HL-60/S4 (cell line): ENCODE results near the gene L1CAM.

Experiments
- in situ Hi-C: fragments of 300-500 bp; cut with MboI; formaldehyde crosslinking; loops from 2 replicates; pipeline ENCODE4 v1.14.3; 2022; ENCODE audit warnings: low sequenced_read_pairs

Gene L1CAM

DNA sequence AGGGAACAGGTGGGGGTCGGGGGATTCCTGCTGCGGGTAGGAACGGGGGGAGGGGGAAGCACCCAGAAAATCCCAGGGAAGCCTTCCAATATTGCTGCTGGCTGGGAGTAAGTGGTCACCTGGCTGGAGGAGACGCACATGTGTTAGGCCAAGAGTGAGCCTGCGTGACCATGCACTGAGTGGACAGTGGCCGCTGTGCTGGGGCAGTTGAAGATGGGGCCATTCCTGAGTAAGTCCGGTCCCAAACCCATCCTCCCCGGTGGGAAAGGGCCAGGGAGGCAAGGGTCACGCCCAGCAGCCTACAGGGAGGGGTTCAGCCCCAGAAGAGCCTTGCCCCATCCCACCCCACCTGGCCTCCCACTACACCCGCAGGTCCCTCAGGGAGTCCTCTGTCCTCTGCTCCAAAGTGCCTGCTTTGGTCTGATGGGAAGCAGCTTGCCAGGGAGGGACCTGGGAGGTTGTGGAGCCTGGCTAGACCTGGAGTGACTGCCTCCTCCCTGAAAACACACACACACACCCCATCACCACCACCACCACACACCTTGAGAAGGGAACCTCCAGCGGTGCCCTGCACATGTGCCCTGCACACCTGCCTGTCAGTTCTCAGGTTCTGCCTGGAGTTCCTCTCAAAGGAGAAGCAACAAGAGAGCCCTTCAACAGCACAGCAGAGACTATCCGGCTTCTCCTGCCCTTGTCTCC is 6.1 kb downstream of the L1CAM start:
- in situ Hi-C loops, result no loop called here

DNA sequence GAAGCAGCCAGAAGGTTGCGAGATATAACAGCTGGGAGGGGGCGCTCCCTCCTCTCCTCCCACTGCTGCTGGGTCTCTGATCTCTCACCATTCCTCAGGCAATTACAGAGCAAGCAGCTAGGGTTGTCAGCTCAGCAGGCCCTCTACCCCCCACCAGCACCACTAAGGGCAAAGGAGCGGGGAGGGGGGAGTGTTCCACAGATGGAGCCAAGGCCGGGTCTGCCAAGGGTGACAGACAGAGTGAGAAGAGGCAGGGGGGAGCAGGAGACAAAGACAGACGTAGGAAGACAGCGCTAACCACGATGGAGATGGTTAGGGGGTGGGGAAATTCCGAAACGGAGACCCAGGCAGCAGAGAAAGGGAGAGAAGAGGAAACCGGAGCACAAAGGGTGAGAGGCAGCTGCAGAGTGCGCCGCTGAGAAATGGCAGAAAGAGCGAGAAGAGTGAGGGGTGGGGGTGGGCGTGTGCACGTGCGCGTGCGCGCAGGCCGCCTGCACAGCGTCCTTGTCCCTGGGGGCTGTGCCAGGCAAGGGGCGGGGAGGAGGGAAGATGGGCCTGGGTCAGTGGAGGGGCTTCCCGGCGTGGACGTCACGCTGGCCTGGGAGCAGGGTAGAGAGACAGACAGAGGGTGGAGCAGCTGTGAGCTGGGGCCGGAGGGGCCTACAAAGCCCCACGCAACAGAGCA is 6.9 kb downstream of the L1CAM start:
- in situ Hi-C loops, result no loop called here

DNA sequence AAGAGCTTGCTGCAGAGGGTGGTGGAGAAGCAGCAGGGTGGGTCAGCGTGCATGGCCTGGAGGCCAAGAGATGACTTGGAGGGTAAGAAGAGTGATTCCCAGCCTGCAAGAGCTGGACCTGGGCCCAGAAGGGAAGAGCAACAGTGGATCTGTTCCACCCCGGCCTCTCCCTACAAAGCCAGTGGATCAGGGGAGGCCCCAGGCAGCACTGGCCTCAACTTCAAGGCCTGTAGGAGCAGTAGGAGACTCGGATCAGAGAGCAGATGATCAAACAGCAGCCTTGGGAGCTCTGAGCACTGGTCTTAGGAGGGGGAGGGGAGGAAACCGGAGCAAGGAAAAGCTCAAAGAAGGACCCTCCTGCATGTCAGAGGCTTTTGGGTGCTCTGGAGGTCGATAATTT is 7.6 kb downstream of the L1CAM start:
- in situ Hi-C loops, result no loop called here

DNA sequence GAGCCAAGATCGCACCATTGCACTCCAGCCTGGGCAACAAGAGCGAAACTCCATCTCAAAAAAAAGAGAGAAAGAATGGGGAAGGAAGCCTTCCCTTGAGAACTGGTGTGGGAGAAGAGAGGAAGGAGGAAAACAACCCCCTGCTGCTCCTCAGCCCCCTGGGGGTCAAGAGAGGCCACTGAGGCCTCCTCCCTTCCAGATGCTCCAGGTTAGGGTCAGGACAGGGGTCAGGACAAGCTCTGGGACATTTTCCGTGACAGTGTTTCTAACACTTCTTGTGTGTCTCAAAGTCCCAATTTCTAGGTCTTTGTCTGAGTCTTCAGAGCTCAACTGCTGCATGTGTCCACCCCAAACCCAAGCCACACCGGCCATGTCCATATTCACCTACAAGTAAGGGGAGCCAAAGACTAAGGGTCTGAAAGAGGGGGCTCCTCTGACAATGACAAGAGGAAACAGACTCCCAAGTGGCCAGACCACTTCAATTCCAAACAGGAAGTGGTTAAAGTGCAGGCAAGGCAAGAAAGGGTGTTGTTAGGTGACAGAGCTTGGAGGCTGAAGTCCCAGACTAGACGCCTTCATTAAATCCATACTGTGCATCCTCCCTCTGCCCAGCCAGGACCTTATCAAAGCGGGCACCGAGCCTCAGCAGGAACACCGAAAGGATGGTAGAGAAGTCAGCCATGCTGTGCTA is 8.3 kb downstream of the L1CAM start:
- in situ Hi-C loops, result no loop called here

DNA sequence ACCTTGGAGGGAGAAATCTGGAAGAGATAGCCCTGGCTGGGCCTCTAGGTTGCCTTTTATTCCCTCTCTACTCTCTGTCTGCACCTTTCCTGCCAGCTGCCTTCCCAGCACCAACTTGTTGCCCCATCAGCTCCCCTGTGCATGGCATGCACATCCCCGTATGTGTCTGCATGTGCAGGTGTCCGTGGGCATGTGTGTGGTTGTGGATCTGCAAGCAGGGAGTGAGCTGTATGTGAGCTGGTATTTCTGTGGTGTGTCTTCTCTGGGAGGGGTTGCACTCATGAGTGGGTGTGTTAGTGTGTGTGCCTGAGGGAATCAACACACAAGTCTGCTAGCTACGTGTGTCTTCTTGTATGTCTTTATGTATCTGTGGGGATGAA is 9.9 kb downstream of the L1CAM start:
- in situ Hi-C loops, result no loop called here

DNA sequence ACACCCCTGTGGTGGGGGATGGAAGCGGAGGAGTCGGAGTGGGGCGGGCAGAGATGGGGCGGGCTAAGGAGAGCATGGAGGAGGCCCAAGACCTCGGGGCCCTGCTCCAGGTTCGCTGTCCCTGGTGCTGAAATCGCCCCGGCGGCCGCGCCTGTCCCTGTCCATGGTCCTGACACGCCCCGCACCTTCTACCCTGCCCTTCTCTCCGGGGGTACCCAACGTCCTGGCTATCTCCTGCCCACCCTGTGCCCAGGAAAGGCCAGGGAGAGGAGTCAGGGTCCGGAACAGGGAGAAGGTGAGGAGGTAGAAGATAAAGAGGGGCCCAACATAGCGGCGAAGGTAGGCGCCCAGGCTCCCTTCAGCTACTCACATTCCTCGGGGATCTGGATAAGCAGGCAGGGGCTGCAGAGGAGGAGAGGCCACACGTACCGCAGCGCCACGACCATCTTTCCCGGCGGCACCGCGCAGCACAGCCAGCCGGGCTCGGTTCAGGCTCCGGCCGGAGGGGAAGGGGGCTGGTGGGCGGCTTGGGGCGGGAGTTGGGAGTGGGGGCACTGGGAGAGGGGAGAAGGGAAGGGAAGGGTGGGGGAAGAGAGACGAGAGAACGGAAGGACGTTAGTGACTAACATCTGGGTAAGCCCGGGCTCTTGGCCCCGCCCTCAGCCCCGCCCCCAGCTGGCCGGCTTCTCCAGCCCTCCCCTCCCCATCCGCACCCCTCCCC is 10.4 kb downstream of the L1CAM start:
- in situ Hi-C loops, result no loop called here

DNA sequence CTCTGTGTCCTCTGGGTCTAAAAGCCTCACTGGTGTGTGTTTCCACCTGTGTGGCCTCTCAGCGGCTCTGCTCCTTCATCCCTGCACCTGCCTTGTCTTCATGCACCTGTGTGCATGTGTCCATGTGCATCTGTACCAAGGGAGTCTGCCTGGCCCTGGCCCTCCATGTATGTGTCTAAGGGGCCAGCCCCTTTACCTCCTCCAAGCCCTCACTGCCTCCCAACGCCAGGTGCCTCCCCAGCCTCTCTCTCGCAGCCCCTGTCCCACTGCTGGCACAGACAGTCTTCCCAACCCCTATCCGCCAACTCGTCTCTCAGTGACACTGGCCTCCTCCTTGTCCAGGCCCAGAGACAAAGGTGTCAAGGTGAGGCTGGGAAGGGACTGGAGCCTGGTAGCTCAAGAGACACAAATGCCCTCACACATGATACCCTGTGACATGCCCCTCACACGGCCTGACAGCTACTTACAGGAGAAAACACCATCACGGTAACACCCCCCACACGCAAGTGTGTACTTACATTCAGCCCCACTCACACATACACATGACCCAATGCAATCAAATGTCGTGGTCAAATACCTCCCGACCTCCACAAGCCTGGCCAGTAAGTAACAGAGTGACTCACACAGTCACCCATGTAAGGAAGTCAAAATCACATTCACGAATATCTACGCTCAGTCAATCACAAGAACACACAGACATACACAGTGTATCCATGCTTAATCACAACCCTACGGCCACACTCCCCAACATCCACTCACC is 11.4 kb downstream of the L1CAM start:
- in situ Hi-C loops, result no loop called here

DNA sequence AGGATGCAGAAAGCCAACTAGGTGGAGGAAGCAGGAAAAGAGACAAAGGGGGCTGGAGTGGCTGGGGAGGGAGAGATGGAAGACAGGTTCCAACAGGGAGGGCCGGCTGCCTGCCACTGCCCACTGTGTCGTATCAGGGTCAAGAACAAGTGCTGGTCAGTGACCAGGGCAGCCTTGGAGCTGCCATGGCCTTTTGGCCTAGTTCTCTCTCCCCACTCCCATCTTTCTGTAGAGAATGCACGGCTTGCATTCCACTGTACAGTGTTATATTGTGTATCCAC is 11.9 kb downstream of the L1CAM start:
- in situ Hi-C loops, result no loop called here

DNA sequence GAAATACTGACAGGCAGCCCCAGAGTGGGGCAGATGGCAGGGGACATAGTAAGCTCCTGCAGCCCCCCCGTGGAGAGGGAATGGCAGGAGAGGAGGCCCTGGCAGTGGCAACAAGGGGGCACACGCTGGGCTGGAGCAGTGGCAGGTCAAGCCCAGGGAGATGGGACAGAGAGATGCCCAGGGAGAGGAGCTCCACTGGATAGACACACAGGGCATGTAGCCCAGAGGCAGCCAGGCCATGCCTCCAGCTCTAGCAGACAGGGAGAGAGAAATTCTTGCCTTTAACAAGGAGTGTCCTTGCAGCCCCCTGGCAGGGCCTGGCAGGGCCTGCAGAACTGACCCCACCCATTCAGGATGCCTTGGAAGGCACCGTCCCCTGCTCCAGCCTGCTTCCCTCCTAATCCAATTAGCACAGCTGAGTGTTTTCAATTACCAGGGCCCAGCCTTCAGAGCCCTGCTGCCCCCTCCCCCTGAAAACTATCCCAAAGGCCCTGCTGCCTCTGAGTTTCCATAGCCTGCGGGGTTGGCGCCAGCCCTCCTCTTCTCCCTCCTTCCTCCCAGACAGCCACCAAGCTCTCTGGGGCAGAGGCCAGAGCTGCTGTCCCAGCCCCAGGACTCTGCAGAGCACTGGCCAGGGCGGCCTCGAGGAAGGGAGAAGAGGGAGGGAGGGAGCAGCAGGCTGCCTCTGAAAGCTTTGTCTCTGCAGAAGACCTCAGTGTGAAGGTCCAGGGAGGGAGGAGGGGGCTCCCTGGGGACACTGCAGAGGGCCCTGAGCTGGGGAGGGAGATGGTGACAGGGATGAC is 12.5 kb downstream of the L1CAM start:
- in situ Hi-C loops, result no loop called here

DNA sequence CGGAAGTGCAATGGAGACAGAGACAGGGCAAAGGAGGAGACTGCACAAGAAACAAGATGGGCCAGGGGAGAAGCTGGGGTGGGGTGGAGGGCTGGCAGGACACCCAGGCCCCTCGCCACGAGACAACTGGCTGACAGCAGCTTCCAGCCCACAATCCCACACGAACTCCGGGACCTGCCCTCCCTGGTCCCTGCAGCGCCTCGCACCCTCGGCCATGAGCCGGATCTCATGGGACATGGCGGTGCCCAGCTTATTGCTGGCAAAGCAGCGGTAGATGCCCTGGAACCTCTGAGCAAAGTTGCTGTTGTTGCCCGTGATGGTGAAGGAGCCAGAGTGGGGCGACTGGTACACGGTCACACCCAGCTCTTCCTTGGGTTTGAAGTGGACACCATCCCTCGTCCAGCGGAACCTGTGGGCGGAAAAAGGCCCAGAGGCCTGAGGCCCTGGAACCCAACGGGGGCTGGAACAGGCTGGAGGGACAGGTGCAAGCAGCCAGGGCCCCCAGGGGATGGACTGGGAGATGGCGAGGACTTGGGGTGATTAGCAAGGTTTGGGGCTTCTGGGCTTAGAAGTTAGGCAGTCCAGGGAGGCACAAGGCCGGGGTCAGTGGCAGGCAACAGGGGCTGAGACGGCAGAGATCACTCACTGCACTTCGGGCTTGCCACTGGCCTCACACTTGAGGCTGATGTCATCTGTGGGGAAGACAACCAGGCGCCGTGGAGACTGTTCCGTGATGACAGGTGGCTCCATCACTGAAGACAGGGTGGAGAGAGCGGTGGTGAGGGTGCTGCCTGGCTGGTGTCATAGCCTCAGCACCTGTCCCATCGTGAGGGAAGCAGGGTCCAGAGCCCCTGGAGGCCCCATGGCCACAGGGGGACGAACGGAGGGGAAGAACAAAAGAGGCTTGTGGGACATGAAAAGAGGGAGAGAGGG is 13.8 kb downstream of the L1CAM start:
- in situ Hi-C loops, result no loop called here

DNA sequence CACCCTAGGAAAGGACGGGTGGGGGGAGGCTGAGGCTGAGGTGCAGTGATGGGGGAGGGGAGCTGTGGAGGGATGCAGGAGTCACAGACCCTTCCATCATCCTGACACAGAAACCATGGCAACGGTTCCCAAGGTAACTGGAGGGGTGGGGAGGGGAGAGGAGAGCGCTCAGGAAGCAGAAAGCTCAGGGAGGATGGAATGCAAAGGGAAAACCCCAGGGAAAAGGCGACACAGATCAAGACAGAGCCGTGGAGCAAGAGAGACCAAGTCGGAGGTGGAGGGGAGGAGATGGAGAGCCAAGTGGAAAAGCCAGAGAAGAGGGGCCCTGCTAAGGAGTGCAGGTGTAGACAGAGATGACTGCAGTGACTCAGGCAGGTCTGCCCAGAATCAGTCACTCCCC is 14.5 kb downstream of the L1CAM start:
- in situ Hi-C loops, result no loop called here

DNA sequence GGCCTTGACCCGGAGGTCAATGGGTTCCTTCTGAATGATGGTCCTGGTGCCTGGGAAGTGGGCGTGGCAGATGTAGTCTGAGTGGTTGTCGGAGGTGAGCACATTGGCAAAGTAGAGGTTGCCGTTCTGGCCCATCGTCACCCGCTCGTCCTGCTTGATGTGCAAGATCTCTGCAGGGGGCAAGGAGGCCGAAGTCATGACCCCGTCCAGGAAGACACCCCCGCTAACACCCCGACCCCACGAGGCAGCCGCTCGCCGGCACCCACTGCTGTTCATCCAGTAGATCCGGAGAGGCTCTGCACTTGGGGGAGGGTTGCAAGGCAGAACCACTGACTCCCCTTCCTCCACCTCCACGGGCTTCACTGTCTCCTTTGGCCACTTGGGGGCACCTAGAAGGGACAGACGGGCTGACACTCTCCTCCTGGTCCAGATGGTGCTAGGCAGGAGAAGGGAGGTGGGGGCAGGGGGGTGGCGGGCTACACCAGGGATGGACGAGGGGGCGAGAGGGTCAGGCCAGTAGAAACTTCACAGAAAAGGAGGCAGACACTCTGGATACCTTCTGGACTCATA is 15.1 kb downstream of the L1CAM start:
- in situ Hi-C loops, result no loop called here

DNA sequence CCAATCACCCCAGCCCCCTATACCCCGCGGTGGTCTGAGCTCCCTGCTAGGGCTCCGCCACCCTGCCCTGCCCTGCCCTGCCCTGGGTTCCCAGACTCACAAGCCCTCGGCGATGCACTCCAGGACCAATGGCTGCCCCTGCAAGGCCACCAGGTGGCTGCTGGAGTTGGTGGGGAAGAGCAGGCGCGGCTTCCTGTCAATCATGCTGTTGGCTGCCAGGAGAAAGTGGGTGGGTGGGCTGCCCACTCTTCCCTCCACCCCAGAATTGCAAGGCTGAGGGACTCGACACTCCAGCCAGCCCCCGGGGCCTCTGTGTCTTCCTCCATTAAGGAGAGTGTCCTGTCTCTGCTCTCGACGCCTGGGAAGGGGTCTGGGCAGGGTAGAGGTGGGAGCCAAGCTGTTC is 15.7 kb downstream of the L1CAM start:
- in situ Hi-C loops, result no loop called here

DNA sequence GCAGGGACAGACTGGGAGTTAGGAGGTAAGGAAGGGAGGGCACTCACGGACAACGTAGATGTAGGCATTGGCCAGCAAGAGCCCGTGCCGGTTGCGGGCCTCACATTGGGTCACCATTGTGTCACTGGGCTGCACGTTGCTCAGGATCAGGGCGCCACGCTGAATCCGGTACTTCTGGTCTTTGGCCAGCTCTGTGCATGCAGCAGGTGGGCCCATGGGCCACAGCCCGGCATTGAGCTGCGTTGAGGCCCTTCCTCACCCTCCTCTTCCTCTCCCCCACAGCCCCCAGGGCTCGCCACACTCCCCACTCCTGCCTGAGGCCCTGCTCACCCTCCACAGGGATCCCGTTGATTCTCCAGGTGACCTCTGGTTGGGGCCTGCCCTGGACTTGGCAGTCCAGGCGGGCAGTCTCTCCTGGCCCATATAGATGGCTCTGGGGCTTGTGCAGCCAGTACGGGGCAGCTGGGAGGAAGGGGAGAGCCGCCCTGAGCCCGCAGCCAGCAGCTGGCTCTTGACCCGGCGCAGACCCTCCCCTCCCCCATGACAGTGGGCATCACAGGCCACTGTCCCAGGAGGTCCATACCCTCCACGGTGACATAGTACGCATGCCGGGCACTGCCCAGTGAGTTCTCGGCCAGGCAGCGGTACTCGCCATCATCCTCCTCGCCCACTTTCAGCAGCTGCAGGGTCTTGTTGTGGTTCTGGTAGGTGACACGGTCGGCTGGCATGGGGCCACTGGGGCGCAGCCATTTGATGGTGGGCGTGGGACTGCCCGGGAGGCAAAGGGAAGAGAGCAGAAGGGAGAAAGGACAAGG is 16.3 kb downstream of the L1CAM start:
- in situ Hi-C loops, result no loop called here

DNA sequence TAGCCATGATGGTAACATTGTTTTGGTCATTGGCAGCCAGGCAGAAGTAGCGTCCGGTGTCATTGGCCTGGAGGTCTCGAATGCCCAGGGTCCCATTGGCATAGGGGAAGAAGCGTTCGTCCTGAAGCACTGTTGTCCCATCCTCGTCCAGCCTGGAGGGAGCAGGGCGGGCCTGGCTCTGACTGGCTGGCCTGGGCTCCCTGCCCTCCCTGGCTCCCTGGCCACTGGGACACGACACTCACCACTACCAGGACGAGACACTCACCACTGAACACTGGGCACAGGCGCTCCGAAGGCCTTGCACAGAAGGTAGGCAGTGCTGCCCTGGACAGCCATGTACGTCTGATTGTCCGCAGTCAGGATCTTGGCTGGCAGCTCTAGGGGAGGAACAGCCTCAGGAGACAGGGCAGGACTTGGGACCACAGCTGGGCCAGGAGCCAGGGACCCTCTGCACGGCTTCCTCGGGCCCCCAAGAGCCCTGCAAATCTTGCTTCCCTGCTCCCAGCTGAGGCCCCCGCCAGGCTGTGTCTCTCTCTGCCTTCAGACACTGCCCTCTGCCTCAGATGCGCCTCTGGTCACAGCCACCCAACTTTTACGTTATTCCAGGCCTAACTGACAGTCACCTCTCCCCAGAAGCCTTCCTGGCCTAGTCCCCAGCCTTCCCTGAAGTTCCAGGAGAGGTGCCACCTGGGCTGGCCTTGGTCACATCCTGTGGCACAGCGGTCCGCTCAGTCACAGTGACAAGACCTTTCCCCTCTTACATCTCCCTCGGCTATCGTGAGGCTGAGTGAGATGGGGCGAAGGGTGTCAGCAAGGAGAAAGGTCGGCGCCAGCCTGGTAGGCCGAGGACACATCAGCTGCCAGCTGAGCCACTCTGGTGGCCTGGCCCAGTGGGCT is 17.1 kb downstream of the L1CAM start:
- in situ Hi-C loops, result no loop called here

DNA sequence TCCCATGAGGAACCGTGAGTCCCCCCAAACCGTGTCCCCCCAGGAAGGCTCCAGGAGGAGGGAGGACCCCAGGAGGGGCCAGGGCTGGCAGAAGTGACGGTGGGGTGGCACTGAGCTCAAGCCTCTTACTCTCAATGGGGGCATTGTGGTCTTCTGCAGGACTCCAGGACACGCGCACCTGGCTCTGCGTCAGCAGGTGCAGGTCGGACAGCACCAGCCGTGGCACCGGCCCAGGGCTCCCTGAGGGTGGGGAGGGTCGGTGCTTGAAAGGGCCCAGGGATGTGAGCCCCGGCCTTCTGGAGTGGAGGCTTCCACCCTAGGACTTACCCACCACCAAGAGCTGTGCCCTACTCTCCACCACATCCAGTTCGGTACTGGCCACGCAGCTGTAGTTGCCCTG is 18.3 kb downstream of the L1CAM start:
- in situ Hi-C loops, result no loop called here

DNA sequence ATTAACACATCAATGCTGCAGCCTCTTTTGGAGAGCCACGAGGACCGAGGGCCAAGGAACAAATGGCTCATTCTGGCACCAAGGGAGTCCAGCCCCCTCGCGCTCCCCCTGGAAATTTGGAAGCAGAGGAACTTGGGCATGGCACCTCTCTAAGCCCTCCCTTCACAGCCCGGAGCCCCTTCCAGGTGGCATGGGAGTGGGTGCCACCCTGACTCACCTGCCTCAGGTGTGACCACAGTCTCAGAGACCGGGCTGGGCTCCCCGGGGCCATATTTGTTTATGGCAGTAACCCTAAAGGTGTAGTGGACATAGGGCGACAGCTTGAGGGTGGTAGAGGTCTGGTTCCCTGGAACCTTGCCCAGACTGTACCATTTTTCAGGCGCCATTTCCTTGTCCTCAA is 18.8 kb downstream of the L1CAM start:
- in situ Hi-C loops, result no loop called here
